WI38 (cell line): ENCODE measurements around the gene LPGAT1.

ENCODE experiments used
- H3K4me3 ChIP-seq: 2 replicates; pipeline ENCODE4 v1.5.1; 2011; ENCODE audit warnings: low read depth, mild to moderate bottlenecking, control low read depth, low read length
- TF ChIP-seq, protein P1 (sequence below): IDR thresholded peaks from 2 replicates; pipeline ENCODE4 v1.5.1; 2012; ENCODE audit warnings: low read depth, mild to moderate bottlenecking, control low read depth, low read length

The LPGAT1 gene

DNA sequence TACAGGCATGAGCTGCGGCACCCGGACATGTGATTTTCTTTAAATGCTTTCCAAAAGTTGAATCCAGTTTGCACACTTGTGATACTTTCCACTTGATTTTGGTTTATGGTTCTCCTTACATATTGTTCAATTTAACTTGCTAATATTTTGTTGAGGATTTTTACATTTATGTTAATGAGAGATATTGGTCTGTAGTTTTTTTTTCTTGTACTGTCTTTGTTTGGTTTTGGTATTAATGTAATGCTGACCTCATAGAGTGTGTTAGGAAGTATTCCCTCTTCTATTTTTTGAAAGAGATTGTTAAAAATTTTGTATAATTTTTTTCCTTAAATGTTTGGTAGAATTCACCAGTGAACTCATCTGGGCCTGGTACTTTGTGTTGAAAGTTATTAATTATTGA lies 34.6 kb upstream of the LPGAT1 start:
- no peak overlapping the region for H3K4me3 ChIP-seq
- TF ChIP-seq, protein P1, sequence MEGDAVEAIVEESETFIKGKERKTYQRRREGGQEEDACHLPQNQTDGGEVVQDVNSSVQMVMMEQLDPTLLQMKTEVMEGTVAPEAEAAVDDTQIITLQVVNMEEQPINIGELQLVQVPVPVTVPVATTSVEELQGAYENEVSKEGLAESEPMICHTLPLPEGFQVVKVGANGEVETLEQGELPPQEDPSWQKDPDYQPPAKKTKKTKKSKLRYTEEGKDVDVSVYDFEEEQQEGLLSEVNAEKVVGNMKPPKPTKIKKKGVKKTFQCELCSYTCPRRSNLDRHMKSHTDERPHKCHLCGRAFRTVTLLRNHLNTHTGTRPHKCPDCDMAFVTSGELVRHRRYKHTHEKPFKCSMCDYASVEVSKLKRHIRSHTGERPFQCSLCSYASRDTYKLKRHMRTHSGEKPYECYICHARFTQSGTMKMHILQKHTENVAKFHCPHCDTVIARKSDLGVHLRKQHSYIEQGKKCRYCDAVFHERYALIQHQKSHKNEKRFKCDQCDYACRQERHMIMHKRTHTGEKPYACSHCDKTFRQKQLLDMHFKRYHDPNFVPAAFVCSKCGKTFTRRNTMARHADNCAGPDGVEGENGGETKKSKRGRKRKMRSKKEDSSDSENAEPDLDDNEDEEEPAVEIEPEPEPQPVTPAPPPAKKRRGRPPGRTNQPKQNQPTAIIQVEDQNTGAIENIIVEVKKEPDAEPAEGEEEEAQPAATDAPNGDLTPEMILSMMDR: no peak

- no peak overlapping the region for H3K4me3 ChIP-seq
- TF ChIP-seq, protein P1: no peak
Observed at GRCh38 chr1:211859405-211859804, 28.8 kb upstream of the LPGAT1 start.

GRCh38 chr1:211851174-211851573 lies 20.6 kb upstream of the LPGAT1 start:
- no peak overlapping the region for H3K4me3 ChIP-seq
- TF ChIP-seq, protein P1: no peak

DNA sequence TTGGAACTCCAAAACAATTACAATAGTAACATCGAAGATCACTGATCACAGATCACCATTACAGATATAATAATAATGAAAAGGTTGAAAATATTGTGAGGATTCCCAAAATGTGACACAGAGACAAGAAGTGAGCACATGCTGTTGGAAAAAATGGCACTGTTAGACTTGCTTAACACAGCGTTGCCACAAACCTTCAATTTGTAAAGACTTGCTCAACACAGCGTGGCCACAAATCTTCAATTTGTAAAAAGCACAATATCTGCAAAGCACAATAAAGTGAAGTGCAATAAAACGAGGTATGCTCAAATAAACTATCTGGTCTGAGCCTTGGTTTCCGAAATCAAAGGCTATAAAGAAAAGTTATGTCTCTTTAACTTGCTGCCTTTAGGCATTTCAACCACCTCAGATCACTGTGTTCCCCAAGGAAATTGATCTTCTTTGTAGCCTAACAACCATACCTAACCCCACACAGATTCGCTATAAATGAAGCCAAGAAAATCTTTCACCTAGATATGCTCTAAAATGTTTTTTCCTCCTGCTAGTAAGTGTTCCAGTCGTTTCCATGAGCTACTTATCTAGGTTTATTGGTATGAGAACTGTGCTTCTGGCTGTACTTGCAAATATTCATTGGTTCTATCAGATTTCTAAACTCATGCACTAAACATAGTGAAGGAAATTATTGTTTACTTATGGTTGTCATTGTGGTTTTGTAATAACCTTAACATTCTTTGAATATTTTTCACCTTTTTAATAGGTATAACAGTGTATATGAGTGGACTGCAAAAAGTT lies 13.1 kb upstream of the LPGAT1 start:
- no peak overlapping the region for H3K4me3 ChIP-seq
- TF ChIP-seq, protein P1: no peak

DNA sequence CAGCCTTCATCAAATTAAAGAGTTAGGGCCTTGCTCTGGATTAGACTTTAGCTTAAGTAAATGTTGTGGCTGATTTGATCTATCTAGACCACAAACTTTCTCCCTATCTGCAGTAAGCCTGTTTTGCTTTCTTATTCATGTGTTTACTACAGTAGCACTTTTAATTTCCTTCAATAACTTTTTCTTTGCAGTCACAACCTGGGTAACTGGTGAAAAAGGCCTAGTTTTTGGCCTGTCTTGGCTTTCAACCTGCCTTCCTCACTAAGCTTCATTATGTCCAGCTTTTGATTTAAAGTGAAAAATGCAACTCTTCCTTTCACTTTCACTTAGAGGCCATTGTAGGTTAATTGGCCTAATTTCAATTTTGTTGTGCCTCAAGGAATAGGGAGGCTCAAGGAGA lies 12.5 kb upstream of the LPGAT1 start:
- TF ChIP-seq, protein P1: no peak
- H3K4me3 ChIP-seq: no peak overlapping the region

DNA sequence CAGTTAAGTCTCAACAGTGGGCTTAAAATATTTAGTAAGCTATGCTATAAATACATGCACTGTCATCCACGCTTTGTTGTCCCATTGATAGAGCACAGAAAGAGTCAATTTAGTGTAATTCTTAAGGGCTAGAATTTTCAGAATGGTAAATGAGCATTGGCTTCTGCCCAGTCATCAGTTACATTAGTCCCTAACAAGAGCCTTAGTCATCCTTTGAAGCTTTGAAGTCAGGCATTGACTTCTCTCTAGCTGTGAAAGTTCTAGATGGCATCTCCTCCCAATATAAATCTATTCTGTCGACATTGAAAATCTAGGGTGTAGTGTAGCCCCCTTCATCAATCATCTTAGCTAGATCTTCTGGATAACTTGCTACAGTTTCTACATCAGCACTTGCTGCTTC lies 12.0 kb upstream of the LPGAT1 start:
- TF ChIP-seq, protein P1: no peak
- no peak overlapping the region for H3K4me3 ChIP-seq

DNA sequence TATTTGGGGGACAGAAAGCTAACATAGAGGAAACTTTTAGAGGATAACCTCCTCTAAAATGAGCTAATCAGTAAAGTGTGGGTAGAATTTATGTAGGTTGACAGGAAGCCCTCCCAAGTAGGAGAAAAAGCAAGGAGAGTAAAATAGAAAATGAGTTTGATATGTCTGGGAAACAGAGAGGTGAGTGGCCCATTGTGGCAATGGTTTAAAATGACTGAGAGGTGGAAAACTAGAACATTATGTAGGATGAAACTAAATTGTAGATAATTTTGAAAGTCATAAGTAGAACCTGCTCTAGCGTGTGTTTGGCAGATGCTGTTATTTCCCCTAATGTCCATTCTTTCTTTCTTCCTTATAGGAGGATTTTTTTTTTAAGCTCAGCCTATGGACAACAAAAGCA lies 8.5 kb upstream of the LPGAT1 start:
- no peak overlapping the region for H3K4me3 ChIP-seq
- TF ChIP-seq, protein P1: no peak
